GDM1 (cell line): ENCODE results near the gene KLF6.

Experiments
- DNase-seq: peaks from one replicate; lab custom pipeline; 2025; lab: John Stamatoyannopoulos, UW

The KLF6 gene

DNA sequence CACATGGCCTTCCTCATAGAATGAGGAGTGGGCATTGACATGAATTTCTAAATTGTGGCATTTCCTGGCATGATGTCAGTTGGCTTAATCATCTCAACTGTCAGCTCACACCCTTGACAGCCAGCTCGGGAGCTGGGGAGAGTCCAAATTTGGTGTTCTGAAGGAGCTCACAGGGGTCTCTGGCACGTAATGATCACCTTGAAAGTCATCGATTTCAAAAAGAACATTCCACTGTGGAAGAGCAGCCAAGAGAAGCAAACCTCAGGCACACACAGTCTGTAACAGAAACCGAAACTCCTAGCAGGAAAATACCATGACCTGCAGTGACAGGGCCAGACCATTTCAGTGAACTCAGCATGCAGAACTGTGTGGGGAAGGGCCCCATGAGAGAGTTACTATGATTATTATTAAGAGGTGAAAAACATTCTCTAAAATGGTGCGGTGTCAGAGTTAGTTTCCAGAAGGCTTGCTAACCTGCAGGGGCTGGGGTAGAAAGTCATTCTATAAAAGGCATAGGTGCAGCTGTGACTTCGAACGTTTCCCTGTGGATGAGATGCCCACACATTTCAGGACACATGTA is 26.4 kb upstream of the KLF6 start:
- no peak for DNase-seq

DNA sequence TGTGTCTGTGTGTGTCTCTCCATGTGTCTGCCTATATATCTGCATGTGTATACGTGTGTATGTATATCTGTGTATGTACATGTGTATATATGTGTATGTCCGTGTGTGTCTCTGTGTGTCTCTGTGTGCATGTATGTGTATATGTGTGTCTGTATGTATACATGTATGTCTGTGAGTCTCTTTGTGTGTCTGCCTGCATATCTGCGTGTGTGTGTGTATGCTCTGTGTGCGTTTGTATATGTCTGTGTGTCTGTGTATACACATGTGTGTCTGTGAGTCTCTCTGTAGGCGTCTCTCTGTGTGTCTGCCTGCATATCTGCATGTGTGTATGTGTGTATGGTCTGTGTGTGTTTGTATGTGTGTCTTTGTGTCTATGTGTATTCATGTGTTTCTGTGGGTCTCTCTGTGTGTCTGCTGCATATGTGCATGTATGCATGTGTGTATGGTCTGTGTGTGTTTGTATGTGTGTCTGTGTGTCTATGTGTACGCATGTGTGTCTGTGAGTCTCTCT is 23.7 kb upstream of the KLF6 start:
- DNase-seq, result no peak

DNA sequence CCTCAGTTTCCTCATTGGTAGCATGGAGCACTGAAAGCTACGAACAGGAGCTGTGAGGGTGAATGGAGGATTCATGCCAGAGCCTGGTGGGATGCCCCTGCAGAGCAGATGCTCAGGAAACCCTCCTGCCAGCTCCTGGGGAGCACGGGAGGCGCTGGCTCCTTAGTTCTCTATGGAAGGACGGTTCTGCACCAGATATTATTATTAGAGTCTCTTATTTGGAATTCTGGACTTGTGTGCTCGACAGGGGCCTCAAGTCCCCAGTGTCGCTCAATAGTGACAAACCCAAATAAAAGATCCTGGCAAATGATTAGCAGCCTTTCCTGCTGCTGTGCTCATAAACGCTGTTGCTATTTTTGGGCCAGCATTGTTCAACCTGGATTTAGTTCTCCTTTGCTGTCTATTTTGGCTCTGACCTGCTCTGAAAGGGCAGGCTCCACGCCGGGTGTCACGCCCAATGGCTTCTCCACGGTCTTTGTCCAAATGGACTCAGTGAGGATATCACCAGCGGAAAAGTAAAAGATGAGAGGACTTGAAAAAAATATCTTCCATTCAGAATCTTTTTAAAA is 23.0 kb upstream of the KLF6 start:
- DNase-seq, result no peak

DNA sequence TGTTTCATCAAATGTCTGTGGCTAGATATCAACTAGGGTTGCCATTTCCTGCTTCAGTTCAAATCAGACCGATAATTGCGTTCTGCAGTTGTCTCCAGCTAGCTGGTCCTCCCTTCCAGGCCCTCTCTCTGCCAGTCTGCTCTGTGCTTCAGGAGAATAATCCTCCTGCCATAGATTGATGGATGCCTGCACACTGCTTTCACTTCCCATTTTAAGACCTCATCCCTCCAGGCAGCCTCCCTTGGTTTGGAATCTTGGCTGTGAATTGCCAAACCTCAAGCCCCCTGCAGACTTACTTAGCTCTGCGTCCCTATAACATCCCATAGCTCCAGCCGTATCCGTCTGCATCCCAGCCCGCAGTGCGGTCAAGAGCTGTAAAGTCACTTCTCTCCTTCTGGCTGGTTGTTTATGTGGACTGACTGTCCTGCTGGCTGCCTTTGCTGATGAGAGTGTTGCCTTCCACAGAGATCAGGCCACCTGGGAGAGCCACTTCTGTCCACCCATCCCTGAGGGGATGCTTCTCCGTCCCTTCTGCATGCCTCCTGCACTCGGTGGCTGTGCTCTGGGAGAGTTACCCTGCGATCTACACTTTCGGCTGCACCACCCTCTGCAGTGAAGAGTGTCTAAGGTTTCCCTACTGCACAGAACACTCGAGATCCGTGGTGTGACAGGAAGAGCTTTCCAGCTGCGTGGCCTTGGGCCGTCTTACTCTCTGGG is 22.4 kb upstream of the KLF6 start:
- DNase-seq, result no peak

DNA sequence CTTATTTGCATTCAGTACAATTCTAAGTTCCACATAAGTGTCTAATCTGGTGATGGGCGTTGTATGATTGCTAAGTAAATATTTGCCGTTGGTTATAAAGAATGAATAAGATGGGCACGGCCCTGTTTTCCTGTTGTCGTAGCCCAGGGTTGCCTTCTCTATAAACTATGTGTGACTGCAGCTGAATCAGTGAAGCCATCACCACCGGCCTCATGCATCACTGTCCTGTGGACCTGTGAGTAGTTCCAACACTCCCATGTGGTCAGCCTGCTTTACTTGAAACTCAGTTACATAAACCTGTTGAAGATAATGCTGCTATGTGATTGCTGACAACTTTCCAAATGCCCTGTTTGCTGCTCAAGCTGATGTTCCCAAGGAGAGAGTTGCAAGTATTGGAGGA is 21.6 kb upstream of the KLF6 start:
- DNase-seq, result no peak

DNA sequence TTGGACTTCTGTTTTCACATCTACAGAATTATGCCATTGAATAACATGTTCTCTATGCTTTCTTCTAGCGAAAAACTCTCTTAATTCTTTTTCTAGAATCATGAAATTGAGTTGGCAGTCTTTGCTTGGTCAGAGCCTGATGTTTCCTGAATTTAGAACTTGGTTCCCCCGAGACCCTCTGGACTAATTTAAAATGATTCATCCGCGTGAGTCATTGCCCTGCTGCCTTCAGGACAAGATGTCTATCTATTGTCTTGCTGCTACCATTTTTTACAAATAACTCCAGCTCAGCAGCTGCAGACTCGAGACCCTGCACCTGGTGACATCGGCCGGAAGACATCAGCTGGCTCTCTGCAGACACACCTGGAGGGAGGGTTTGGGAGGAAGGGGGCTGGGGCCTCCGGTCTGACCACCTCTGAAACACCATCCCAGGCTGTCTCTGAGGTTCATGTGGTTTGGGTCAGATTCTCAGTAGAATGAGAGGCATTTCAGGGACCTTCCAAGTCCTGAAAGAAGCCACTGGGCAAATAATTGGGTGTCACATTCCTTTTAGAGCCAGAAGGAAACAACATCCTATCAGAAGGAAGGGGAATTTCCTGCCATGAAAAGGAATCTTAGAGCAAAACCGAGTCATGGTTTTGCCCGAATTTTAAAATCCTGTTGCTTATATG is 20.9 kb upstream of the KLF6 start:
- DNase-seq, result no peak

DNA sequence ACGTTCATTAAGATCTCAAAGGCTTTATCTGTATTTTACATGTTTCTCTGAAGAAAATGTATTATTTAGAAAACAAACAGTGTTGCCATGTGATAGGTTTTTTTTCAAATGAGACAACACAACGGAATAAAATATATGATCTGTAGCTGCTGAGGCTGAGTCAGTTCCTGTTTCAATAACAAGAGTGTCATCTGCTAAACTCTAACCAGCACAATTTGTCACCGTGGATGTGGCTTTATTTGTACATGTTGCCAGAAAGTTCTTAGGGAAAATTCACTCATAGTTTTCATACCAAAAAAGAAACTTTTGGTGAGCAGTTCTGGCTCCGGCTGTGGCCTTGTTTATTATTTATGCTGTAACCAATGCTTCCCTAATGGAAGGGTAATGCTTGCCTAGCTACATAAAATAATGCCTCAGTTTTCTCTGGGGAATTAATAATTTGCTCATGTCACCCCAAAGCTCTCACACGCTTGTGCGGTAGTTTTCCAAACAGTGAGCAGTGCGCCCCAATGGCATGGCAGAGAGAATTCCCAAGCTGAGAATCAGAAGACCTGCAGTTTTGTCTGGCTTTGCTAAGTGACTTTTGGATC is 20.3 kb upstream of the KLF6 start:
- peak; percentile 25 for DNase-seq

DNA sequence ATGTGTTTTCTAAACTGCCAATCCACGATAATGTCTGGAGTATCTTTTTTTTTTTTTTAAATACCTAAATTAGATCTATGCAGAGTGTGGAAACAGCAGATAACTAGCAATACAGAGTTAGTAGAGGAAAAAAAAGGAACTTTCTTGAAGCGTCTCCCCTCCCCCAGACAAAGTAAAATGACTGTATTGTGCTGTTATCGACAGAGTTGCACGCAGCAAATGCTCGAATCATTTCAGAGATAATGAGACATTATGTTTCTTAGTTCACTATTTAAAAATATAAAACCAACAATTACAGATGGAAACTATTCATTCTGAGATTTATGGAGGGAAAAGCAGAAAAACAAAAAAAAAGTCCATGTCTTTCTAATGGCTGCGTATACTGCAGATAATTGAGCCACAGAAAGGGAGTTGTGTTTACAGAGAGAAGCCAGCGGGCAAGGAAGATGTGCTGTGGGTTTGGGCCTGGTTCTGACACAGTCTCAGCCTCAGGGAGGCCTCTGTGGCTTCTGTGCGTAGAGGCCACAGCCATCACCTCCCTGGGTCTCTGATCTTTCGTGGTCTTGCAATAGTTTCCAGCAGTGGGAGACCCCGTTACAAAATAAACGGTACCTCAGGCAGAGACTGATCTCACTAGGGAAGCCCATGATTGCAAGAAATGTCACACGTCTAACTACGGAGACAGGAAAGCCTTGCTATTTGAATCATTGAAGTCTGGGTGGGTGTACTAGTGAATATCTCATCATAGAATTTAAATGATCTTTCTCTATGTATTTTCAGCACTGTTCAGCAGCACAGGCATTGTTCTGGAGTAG is 19.1 kb upstream of the KLF6 start:
- peak; percentile 35 for DNase-seq

DNA sequence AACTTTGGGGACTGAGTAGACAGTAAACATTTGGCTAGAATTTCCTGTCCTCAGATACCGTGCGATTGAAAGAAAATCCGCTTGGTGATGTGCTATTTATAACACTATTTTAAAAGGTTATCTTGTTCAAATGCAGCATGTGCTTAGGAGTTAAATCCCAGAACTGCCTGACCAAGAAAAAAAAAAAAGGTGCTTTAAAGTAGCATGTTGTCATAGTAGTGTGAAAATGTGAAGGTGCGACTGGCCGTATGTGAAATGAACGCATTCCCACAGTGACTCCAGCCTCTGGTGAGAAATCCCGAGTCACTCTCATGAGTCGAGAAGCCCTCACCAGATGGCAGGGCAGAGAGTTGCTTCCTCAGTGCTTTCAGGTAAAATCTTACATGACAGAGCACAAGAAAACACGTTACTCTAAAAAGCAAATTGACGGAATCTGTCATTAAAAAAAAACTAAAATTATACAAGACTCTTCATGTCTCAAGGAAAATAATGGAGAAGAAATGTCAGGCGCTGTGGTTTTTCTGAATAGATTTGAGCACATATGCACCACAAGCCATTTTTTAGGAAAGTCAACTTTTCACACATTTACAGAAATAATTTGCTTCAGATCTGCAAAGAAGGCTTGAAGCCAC is 18.4 kb upstream of the KLF6 start:
- DNase-seq, result peak; percentile 35

DNA sequence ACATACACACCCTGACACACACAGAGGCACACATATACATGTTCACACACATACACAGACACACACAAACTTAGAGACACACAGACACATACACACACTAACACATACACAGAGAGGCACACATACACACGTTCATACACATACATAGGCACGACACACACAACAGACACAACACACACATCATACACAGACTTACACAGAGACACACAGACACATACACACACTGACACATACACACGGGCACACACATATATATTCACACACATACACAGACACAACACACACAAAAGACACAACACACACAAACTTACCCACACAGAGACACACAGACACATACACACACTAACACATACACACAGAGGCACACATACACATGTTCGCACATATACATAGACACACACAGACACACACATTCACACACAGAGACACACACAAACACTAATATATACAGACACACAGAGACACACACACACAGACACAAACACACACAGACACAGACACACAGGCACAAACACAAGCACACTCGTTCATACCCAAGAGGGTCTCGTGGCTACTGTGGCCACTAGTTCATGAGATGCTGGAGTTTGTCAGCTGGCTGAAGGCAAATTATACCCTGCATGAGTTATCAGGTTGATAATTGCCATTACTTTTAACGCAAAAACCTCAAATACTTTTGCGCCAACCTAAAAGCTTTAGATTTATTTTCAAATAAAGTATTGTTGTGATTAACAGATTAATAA is 17.7 kb upstream of the KLF6 start:
- no peak for DNase-seq

DNA sequence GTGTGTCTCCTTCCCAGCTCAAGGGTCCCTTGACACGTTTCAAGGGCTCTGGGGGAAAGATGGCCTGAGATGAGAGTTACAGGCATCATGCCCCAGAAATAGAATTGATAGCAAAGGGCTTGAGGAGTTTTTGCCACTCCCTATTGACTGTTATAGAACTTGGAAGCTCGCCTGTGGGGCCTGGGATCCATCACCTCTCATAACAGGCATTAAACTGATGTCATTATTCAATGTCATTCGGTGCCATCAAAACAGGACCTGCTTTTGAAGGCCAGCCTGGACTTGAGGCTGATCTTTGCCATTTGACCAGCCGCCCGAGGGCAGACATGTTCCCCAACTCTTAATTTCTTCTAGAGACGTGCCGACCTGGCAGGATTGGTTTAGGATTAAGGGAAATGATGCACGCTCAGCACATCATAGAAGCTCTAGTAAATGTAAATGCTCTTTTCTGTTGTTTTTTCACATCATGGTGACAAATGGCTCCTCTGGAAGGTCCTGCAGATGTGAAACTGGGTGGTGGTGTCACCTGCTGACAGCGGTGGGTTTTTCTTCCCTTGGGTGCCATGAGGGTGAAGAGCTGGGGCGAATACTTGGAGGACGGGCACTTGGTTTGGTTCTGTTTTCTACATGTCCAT is 16.7 kb upstream of the KLF6 start:
- DNase-seq, result no peak

DNA sequence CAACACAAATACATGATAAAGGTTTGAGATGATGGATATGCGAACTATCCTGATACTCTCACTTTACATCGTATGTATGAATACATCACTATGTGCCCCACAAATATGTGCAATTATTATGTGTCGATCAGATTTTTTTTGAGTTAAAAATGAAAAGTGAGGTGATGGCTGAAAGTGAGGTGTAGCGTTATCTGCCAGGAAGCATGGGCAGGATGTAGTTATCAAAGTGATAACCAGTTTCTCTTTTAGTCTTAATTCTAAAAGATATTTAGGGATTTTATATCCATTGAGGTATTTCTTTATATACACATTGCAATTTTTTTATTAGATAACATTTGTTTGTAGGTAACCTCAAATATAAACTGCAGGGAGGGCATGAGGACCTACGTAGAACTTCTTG is 15.6 kb upstream of the KLF6 start:
- no peak for DNase-seq

DNA sequence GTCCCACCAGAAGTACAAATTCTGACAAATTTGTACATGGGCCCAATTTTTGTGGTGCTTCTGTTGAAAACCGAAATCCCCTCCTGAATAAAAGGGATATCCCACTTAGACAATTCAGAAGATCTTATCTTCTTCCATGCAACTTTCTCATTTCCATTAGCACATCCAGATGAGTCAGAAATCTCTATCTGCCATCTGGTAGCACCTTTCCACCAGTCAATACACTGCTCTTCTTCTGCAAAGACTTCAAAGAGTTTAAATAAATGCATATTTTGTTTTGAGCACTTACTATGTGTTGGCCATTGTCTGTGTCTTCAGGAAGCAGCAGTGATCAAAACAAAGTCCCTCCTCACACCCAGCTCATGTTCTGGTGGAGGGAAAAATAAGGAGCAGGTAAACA is 12.7 kb upstream of the KLF6 start:
- DNase-seq, result no peak

DNA sequence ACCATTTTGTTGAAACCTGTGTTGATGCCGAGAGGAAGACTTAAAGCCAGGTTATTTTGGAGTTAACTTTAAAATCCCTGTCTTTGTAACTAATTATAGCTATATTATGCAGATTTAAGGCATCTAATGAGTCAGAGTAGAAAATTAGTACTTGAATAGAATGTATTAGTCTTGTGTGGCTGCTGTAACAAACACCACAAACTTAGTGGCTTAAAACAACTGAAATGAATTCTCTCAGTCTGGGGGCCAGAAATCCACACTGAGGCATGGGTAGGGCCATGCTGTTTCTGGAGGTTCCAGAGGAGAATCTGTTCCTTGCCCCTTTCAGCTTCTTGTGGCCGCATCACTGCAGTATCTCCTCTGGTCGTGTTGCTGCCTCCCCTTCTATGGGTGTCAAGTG is 8.5 kb upstream of the KLF6 start:
- DNase-seq, result no peak

DNA sequence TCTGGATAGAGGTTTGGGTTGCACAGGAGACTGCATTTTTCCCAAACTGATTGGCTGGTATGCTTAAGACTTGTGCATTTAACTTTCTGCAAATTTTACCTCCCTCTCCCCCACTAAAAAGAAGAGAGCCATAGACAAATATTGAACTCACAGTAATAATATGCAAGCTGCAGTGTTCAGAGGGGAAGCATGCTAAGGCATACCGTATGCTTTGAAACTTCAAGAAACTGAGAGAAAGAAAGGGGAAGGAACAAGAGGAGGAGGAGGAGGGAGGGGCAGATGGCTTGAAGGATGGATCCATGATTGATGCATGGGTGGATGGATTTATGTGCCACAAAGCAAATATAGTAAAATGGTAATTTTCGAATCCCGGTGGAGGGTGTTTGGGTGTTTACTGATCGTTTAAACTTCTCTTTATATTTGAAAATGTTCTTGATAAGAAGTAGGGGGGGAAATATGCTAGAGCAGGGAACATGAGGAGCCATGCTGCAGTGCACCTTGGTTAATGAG is 7.8 kb upstream of the KLF6 start:
- DNase-seq, result no peak

DNA sequence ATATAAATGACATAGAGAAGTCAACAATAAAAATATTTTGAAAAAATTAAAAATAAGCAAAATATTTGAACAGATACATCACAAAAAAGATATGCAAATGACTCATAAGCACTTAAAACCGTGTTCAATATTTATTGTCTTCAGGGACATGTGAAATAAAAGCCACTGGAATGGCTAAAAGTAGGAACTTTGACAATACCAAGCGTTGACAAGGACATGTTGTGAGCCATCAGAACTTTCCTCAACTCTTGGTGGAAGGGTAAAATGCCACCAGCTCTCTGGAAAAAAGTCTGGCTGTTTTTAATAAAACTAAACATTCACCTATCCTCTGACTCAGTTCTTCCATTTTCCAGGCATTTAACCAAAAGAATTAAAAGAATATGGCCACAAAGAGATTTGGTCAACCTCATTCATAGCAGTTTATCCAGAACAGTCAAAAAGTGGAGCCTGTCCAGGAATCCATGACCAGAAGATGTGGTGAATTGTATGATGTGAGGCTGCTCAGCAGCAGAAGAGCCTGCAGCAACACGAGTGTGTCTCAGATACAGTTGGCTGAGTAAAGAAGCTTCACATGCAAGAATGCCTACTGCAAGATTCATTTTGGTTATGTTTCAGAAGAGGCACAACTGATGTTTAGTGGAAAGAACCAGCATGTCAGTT is 7.1 kb upstream of the KLF6 start:
- no peak for DNase-seq

DNA sequence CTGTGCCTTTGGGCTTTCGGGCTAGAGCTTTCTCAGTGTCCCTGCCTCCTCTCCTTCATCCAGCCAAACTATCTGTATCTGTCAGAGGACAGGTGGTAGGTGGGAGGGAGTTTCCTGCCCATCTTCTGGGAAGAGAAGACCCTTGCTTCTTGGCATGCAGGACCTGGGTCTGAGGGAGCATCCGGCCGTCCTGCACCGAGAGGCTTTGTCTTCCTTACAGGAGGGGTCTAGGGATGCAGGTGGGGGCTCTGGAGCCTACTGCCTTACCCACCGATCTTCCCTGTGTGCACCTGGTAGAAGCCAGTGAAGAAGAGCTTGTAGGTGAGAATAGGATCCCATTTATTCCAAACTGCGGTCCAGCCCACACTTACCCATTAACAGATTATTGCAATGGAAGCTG is 5.8 kb upstream of the KLF6 start:
- DNase-seq, result no peak

DNA sequence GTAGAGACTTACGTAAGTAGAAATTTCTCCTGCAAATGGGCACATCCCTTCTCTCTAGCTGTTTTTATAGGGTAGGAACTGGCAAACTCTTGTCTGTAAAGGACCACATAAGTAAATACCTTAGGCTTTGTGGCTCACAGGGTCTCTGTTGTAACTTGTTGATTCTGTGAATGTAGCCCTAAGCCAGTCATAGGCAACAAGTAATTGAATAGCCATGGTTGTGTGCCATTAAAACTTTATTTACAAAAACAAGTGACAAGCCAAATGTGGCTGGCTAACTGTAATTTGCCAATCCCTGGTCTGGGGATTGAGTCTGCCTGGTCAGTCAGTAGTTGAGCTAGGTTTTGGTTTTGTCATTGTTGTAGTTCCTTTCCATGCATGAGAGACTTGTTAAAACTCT is 5.3 kb upstream of the KLF6 start:
- no peak for DNase-seq

DNA sequence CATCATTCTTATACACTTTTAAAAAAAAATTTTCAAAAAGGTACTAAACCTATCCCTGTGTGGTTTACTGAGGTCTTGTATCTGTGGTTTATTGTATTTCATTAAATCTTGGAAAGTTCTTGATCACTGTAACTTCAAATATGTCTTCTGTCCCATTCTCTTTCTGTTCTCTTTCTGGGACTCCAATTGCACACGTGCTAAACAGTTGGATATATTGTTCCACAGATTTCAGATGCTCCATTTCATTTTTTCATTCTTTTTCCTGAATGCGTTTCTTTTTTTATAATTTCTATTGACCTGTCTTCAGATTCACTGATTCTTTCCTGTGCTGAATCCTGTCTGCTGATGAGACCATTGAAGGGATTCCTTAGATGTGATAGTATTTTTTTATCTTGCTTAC is 4.6 kb upstream of the KLF6 start:
- DNase-seq, result no peak
